ENCODE data around the gene ADI1.
"Not testable (repeated sequence)": the region's sequence is repeated elsewhere in the genome, so short reads cannot be mapped to it uniquely, and the experiment has no call there.

Gene ADI1

GRCh38 chr2:3515438-3515837, 3.9 kb downstream of the ADI1 start:
- not testable (repeated sequence) for H3K27ac ChIP-seq (ENCODE audit: insufficient read depth, low read length, poor library complexity, severe bottlenecking); H3K27me3 ChIP-seq (replicated peaks; ENCODE audit: control insufficient read depth, insufficient read depth, low read length, poor library complexity, severe bottlenecking); H3K4me1 ChIP-seq (ENCODE audit: control insufficient read depth, insufficient read depth, low read length, poor library complexity, severe bottlenecking); H3K9me3 ChIP-seq (ENCODE audit: control insufficient read depth, low read length); H3K4me3 ChIP-seq (ENCODE audit: insufficient read depth, low read depth, low read length, poor library complexity, severe bottlenecking); DNase-seq
- peaks cover 30% of the 10 kb centered on the region for H3K36me3 ChIP-seq (ENCODE audit: control insufficient read depth, insufficient read depth, low read length)

DNA sequence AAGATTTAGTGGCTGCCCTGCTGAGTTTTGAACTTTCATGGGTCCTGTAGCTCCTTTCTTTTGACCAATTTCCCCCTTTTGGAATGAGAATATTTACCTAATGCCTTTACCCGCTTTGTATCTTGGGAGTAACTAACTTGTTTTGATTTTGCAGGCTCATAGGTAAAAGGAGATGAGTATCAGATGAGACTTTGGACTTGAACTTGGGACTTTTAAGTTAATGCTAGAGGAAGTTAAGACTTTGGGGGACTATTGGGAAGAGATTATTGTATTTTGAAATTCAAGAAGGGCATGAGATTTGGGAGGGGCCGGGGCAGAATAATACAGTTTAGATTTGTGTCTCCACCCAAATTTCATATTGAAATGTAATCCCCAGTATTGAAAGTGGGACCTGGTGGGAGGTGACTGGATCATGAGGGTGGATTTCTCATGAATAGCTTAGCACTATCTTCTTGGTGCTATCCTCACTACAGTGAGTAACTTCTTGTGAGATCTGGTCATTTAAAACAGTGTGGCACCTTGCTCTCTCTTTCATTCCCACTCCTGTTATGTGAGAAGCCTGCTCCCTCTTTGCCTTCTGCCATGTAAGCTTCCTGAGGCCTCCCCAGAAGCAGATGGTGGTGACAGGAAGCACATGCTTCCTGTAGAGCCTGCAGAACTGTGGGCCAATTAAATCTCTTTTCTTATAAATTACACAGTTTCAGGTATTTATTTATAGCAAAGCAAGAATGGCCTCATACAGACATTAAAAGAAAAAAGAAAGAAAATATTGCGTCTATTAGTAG, 6.1 kb downstream of the ADI1 start:
- no peak for DNase-seq
- H3K9me3 ChIP-seq (ENCODE audit: control insufficient read depth, low read length) = peaks cover 4% of the 10 kb centered on the region
- H3K4me3 ChIP-seq (ENCODE audit: insufficient read depth, low read depth, low read length, poor library complexity, severe bottlenecking) = no peak overlapping the region
- no peak overlapping the region for H3K27ac ChIP-seq (ENCODE audit: insufficient read depth, low read length, poor library complexity, severe bottlenecking)
- peaks cover 37% of the 10 kb centered on the region for H3K36me3 ChIP-seq (ENCODE audit: control insufficient read depth, insufficient read depth, low read length)
- H3K27me3 ChIP-seq (replicated peaks; ENCODE audit: control insufficient read depth, insufficient read depth, low read length, poor library complexity, severe bottlenecking) = no peaks in the 10 kb centered on the region
- H3K4me1 ChIP-seq (ENCODE audit: control insufficient read depth, insufficient read depth, low read length, poor library complexity, severe bottlenecking) = no peaks in the 10 kb centered on the region

- DNase-seq = no peak
- no peaks in the 10 kb centered on the region for H3K4me1 ChIP-seq (ENCODE audit: control insufficient read depth, insufficient read depth, low read length, poor library complexity, severe bottlenecking)
- H3K27me3 ChIP-seq (replicated peaks; ENCODE audit: control insufficient read depth, insufficient read depth, low read length, poor library complexity, severe bottlenecking) = no peaks in the 10 kb centered on the region
- peaks cover 39% of the 10 kb centered on the region for H3K36me3 ChIP-seq (ENCODE audit: control insufficient read depth, insufficient read depth, low read length)
- H3K4me3 ChIP-seq (ENCODE audit: insufficient read depth, low read depth, low read length, poor library complexity, severe bottlenecking) = no peak overlapping the region
- H3K9me3 ChIP-seq (ENCODE audit: control insufficient read depth, low read length) = peaks cover 4% of the 10 kb centered on the region
- no peak overlapping the region for H3K27ac ChIP-seq (ENCODE audit: insufficient read depth, low read length, poor library complexity, severe bottlenecking)
Measured at GRCh38 chr2:3512086-3512485, 7.2 kb downstream of the ADI1 start.

DNA sequence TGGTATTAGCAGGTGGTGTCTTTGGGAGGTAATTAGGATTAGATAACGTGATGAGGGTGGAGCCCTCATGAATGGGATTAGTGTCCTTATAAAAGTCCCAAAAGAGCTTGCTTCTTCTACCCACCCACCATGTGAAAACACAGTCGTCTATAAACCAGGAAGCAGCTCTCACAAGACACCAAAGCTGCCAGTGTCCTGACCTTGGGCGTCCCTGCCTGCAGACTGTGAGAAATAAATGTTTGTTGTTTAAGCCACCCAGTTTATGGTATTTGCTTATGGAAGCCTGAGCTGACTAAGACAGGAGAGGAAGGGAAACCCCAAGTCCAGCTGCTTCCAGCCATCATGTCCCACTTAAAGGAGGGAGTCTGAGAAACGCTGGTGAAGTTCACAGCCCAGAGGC, 13.6 kb downstream of the ADI1 start:
- no peaks in the 10 kb centered on the region for H3K27me3 ChIP-seq (replicated peaks; ENCODE audit: control insufficient read depth, insufficient read depth, low read length, poor library complexity, severe bottlenecking)
- no peaks in the 10 kb centered on the region for H3K4me1 ChIP-seq (ENCODE audit: control insufficient read depth, insufficient read depth, low read length, poor library complexity, severe bottlenecking)
- no peak overlapping the region for H3K27ac ChIP-seq (ENCODE audit: insufficient read depth, low read length, poor library complexity, severe bottlenecking)
- no peak for DNase-seq
- peaks cover 28% of the 10 kb centered on the region for H3K36me3 ChIP-seq (ENCODE audit: control insufficient read depth, insufficient read depth, low read length)
- H3K9me3 ChIP-seq (ENCODE audit: control insufficient read depth, low read length) = no peaks in the 10 kb centered on the region
- H3K4me3 ChIP-seq (ENCODE audit: insufficient read depth, low read depth, low read length, poor library complexity, severe bottlenecking) = no peak overlapping the region

GRCh38 chr2:3504741-3505140, 14.6 kb downstream of the ADI1 start:
- no peaks in the 10 kb centered on the region for H3K27me3 ChIP-seq (replicated peaks; ENCODE audit: control insufficient read depth, insufficient read depth, low read length, poor library complexity, severe bottlenecking)
- no peak overlapping the region for H3K4me3 ChIP-seq (ENCODE audit: insufficient read depth, low read depth, low read length, poor library complexity, severe bottlenecking)
- DNase-seq = no peak
- no peaks in the 10 kb centered on the region for H3K9me3 ChIP-seq (ENCODE audit: control insufficient read depth, low read length)
- no peaks in the 10 kb centered on the region for H3K4me1 ChIP-seq (ENCODE audit: control insufficient read depth, insufficient read depth, low read length, poor library complexity, severe bottlenecking)
- peaks cover 32% of the 10 kb centered on the region for H3K36me3 ChIP-seq (ENCODE audit: control insufficient read depth, insufficient read depth, low read length)
- no peak overlapping the region for H3K27ac ChIP-seq (ENCODE audit: insufficient read depth, low read length, poor library complexity, severe bottlenecking)

GRCh38 chr2:3503483-3503882, 15.8 kb downstream of the ADI1 start:
- DNase-seq = no peak
- no peak overlapping the region for H3K4me3 ChIP-seq (ENCODE audit: insufficient read depth, low read depth, low read length, poor library complexity, severe bottlenecking)
- no peaks in the 10 kb centered on the region for H3K27me3 ChIP-seq (replicated peaks; ENCODE audit: control insufficient read depth, insufficient read depth, low read length, poor library complexity, severe bottlenecking)
- no peaks in the 10 kb centered on the region for H3K9me3 ChIP-seq (ENCODE audit: control insufficient read depth, low read length)
- H3K4me1 ChIP-seq (ENCODE audit: control insufficient read depth, insufficient read depth, low read length, poor library complexity, severe bottlenecking) = no peaks in the 10 kb centered on the region
- H3K36me3 ChIP-seq (ENCODE audit: control insufficient read depth, insufficient read depth, low read length) = peaks cover 40% of the 10 kb centered on the region
- H3K27ac ChIP-seq (ENCODE audit: insufficient read depth, low read length, poor library complexity, severe bottlenecking) = no peak overlapping the region

DNA sequence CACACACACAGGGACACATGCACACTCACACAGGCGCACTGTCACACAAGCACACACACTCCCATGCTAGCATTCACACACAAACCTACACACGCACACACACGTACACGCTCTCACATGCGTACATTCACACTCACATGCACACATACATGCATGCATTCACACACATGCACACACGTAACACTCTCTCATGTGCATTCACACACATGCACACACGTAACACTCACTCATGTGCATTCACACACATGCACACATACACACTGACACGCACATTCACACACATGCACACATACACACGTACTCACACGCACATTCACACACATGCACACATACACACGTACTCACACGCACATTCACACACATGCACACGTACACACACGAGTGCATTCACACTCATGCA, 16.3 kb downstream of the ADI1 start:
- Histone ChIP-seq H3K27me3 (replicated peaks; ENCODE audit: control insufficient read depth, insufficient read depth, low read length, poor library complexity, severe bottlenecking) (no peaks in the 10 kb centered on the region), H3K36me3 (ENCODE audit: control insufficient read depth, insufficient read depth, low read length) (peaks cover 44% of the 10 kb centered on the region), H3K27ac (ENCODE audit: insufficient read depth, low read length, poor library complexity, severe bottlenecking) (no peak overlapping the region), H3K4me1 (ENCODE audit: control insufficient read depth, insufficient read depth, low read length, poor library complexity, severe bottlenecking) (no peaks in the 10 kb centered on the region), H3K4me3 (ENCODE audit: insufficient read depth, low read depth, low read length, poor library complexity, severe bottlenecking) (no peak overlapping the region), H3K9me3 (ENCODE audit: control insufficient read depth, low read length) (no peaks in the 10 kb centered on the region)
- DNase-seq = no peak

- H3K9me3 ChIP-seq (ENCODE audit: control insufficient read depth, low read length) = no peaks in the 10 kb centered on the region
- no peak for DNase-seq
- no peak overlapping the region for H3K27ac ChIP-seq (ENCODE audit: insufficient read depth, low read length, poor library complexity, severe bottlenecking)
- H3K36me3 ChIP-seq (ENCODE audit: control insufficient read depth, insufficient read depth, low read length) = peaks cover 43% of the 10 kb centered on the region
- H3K4me1 ChIP-seq (ENCODE audit: control insufficient read depth, insufficient read depth, low read length, poor library complexity, severe bottlenecking) = no peaks in the 10 kb centered on the region
- H3K27me3 ChIP-seq (replicated peaks; ENCODE audit: control insufficient read depth, insufficient read depth, low read length, poor library complexity, severe bottlenecking) = no peaks in the 10 kb centered on the region
- H3K4me3 ChIP-seq (ENCODE audit: insufficient read depth, low read depth, low read length, poor library complexity, severe bottlenecking) = no peak overlapping the region
Measured at GRCh38 chr2:3500326-3500899, 18.9 kb downstream of the ADI1 start.

DNA sequence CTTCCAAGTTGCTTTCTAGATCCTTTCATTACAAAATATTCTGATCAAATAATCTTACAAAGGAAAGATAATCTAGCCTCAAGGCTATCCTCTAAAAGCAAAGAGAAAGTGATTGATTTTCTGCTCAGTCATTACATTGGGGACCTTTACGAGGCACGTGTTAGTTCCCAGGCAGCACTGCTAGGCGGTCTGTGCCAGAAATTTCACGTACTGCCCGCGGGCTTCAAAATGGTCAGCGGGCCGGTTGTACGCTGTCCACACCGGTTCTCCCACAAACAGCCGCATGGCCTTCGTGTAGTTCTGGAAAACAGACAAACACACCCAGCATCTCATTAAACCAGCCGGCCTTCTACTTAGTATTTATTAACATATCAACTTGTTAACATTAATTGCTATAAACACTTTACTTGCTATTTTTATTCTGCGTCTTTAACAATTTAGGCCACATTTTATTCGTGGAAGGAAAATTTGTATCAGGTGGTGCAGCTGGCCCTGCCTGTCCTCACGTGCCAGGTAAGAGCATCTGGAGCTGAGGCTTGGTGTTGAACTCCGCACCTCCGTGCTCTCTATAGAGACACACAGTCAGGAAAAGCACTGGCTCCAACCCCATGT, 20.4 kb downstream of the ADI1 start:
- DNase-seq = no peak
- Histone ChIP-seq H3K36me3 (ENCODE audit: control insufficient read depth, insufficient read depth, low read length) (peaks cover 38% of the 10 kb centered on the region), H3K27me3 (replicated peaks; ENCODE audit: control insufficient read depth, insufficient read depth, low read length, poor library complexity, severe bottlenecking) (no peaks in the 10 kb centered on the region), H3K9me3 (ENCODE audit: control insufficient read depth, low read length) (no peaks in the 10 kb centered on the region), H3K4me1 (ENCODE audit: control insufficient read depth, insufficient read depth, low read length, poor library complexity, severe bottlenecking) (no peaks in the 10 kb centered on the region), H3K27ac (ENCODE audit: insufficient read depth, low read length, poor library complexity, severe bottlenecking) (no peak overlapping the region), H3K4me3 (ENCODE audit: insufficient read depth, low read depth, low read length, poor library complexity, severe bottlenecking) (no peak overlapping the region)

GRCh38 chr2:3496708-3497080, 22.6 kb downstream of the ADI1 start:
- H3K27ac ChIP-seq (ENCODE audit: insufficient read depth, low read length, poor library complexity, severe bottlenecking); H3K9me3 ChIP-seq (ENCODE audit: control insufficient read depth, low read length); H3K27me3 ChIP-seq (replicated peaks; ENCODE audit: control insufficient read depth, insufficient read depth, low read length, poor library complexity, severe bottlenecking); DNase-seq; H3K4me1 ChIP-seq (ENCODE audit: control insufficient read depth, insufficient read depth, low read length, poor library complexity, severe bottlenecking); H3K4me3 ChIP-seq (ENCODE audit: insufficient read depth, low read depth, low read length, poor library complexity, severe bottlenecking): not testable (repeated sequence)
- peaks cover 38% of the 10 kb centered on the region for H3K36me3 ChIP-seq (ENCODE audit: control insufficient read depth, insufficient read depth, low read length)

All from effector memory CD4-positive, alpha-beta T cell (primary cell).